ENCODE data around the gene POLA1.

The POLA1 gene

DNA sequence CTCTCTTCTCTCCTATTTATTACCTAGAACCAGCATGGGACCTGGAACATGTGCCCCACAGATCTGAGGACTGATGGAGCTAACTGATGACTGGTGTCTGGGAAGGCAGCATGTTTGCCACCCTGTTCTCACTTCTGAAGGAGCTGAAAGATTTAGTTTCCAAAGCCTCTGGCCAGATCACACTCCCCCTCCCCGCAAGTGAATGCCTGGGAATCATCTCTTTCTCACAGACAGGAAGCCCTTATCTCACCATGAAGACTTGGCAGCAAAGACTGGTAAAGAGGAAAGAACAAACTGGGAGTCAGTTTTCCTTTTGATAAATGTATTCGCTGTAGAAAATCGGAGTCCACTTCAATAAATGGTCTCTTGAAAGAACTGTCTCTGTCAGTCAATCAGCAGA is 25.6 kb upstream of the POLA1 start:
- no peak for DNase-seq (ENCODE audit: low read depth)
- no peak overlapping the region for H3K4me3 ChIP-seq (ENCODE audit: control insufficient read depth, low read depth, low read length)
- no peak for TF ChIP-seq CTCF (IDR thresholded peaks at IDR 0.05; ENCODE audit: control insufficient read depth, insufficient read depth, low read depth, low read length, missing control alignments)

DNA sequence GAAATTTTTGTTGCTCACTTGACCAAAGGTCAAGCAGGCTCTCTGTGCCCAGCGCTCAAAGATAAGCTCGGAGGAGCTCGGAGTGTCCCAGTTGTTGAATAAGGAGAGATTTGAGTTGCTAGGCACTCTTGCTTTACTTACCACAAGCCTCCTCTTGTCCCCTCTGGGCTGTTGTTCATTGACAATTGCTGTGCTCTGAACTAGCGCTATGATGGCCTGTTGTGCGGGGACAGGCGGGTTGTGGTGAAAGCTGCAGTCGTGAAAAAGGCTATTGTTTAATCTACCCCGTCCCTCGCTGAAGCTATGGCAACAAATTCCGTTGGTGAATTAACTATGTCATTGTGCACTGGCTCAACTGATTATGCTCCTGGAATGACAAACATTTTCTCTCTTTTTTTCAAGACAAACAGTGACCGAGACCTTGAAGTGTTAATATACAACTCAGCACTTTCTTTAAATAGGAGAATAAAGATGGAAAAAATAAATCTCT is 21.0 kb upstream of the POLA1 start:
- no peak for TF ChIP-seq CTCF (IDR thresholded peaks at IDR 0.05; ENCODE audit: control insufficient read depth, insufficient read depth, low read depth, low read length, missing control alignments)
- DNase-seq (ENCODE audit: low read depth), result no peak
- H3K4me3 ChIP-seq (ENCODE audit: control insufficient read depth, low read depth, low read length), result no peak overlapping the region

- no peak for TF ChIP-seq CTCF (IDR thresholded peaks at IDR 0.05; ENCODE audit: control insufficient read depth, insufficient read depth, low read depth, low read length, missing control alignments)
- no peak for DNase-seq (ENCODE audit: low read depth)
- H3K4me3 ChIP-seq (ENCODE audit: control insufficient read depth, low read depth, low read length), result no peak overlapping the region
These were observed 20.3 kb upstream of the POLA1 start for GRCh38 chrX:24673424-24673823.

DNA sequence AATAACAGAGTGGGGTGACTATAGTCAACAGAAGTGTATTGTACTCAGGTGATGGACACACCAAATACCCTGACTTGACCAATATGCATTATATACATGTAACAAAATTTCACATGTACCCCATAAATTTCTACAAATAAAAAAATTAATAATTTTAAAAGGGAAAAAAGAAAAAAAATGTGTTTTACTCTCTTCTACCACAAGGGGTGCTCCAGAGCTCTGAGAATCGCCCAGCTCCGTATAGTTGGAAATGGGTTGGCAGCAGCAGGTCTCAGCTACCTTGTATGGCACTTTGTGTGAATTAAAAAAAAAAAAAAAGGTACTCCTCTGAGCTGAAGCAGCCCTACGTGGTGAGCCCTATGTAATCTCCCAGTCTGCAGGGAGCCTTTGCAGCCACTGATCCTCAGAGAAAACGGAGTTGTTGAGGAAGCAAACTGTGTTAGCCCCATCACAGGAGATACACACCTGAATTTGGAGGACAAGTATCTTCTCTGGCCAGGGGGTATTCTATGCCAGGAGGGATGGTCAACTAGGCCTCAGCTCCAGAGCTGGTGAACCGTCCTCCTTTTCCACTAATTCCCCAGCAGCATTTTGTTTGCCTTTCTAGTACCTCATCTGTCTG is 17.2 kb upstream of the POLA1 start:
- TF ChIP-seq CTCF (IDR thresholded peaks at IDR 0.05; ENCODE audit: control insufficient read depth, insufficient read depth, low read depth, low read length, missing control alignments), result peak; percentile 61
- DNase-seq (ENCODE audit: low read depth), result no peak
- H3K4me3 ChIP-seq (ENCODE audit: control insufficient read depth, low read depth, low read length), result no peak overlapping the region

- H3K4me3 ChIP-seq (ENCODE audit: control insufficient read depth, low read depth, low read length), result no peak overlapping the region
- TF ChIP-seq CTCF (IDR thresholded peaks at IDR 0.05; ENCODE audit: control insufficient read depth, insufficient read depth, low read depth, low read length, missing control alignments), result no peak
- no peak for DNase-seq (ENCODE audit: low read depth)
These were observed 10.8 kb upstream of the POLA1 start for GRCh38 chrX:24682739-24683432.

GRCh38 chrX:24684048-24684447 is 9.7 kb upstream of the POLA1 start:
- no peak for DNase-seq (ENCODE audit: low read depth)
- H3K4me3 ChIP-seq (ENCODE audit: control insufficient read depth, low read depth, low read length), result no peak overlapping the region
- TF ChIP-seq CTCF (IDR thresholded peaks at IDR 0.05; ENCODE audit: control insufficient read depth, insufficient read depth, low read depth, low read length, missing control alignments), result no peak
